OCI-LY3 (cell line): ENCODE results near the gene GAB4.
"Not testable (repeated sequence)": the region's sequence is repeated elsewhere in the genome, so short reads cannot be mapped to it uniquely, and the experiment has no call there.

Source experiments
- H2AFZ ChIP-seq: fragments of 200-600, 300-600 bp; shearing (Covaris generic); 2 replicates; pipeline ENCODE4 v1.6.0; 2014; ENCODE audit warnings: antibody characterized with exemption, low read depth, low read length
- H3K27ac ChIP-seq: fragments of 200-600, 300-600 bp; sonication (generic); 2 replicates; pipeline ENCODE4 v1.5.1; 2014; ENCODE audit warnings: mild to moderate bottlenecking, low read length, moderate library complexity, mixed read lengths
- H3K27me3 ChIP-seq: fragments of 200-600, 300-600 bp; sonication (generic); 2 replicates; pipeline ENCODE4 v1.6.1; 2014; ENCODE audit warnings: low read depth, low read length, mixed read lengths
- H3K36me3 ChIP-seq: fragments of 200-600, 300-600 bp; sonication (generic); replicated peaks from 2 replicates; pipeline ENCODE3; 2014; ENCODE audit warnings: low read depth, low read length, mixed read lengths
- H3K4me1 ChIP-seq: fragments of 300-600, 200-600 bp; sonication (generic); 2 replicates; pipeline ENCODE4 v1.6.1; 2014; ENCODE audit warnings: low read length, mixed read lengths
- H3K4me2 ChIP-seq: fragments of 200-600, 300-600 bp; sonication (generic); 2 replicates; pipeline ENCODE4 v1.6.1; 2014; ENCODE audit warnings: low read length, mixed read lengths
- H3K4me3 ChIP-seq: fragments of 300-600, 200-600 bp; sonication (generic); 2 replicates; pipeline ENCODE4 v1.5.1; 2014; ENCODE audit warnings: antibody characterized with exemption, mild to moderate bottlenecking, low read length, moderate library complexity
- H3K79me2 ChIP-seq: fragments of 300-600, 200-600 bp; shearing (Covaris generic); 2 replicates; pipeline ENCODE4 v1.6.1; 2014; ENCODE audit warnings: mild to moderate bottlenecking, low read length, mixed read lengths
- H3K9ac ChIP-seq: fragments of 300-600, 200-600 bp; shearing (Covaris generic); 2 replicates; pipeline ENCODE4 v1.6.0; 2014; ENCODE audit warnings: mild to moderate bottlenecking, low read length, moderate library complexity
- H3K9me3 ChIP-seq: fragments of 200-600, 300-600 bp; shearing (Covaris generic); 2 replicates; pipeline ENCODE4 v1.6.1; 2014; ENCODE audit warnings: low read length, mixed read lengths; ENCODE audit not compliant: insufficient read depth
- H4K20me1 ChIP-seq: fragments of 200-600, 300-600 bp; sonication (generic); 2 replicates; pipeline ENCODE4 v1.6.1; 2016; ENCODE audit warnings: low read length, mixed read lengths; ENCODE audit not compliant: insufficient read depth
- CTCF ChIP-seq: fragments of 200-600, 300-600 bp; sonication (generic); IDR thresholded peaks from 2 replicates; pipeline ENCODE4 v1.5.1; 2014; ENCODE audit warnings: antibody characterized with exemption, low read length, low read depth
- EZH2phosphoT487 ChIP-seq: fragments of 200-600 bp; shearing (Covaris generic); IDR thresholded peaks from 2 replicates; pipeline ENCODE4 v1.6.1; 2018; ENCODE audit warnings: antibody characterized with exemption, mixed run types, low read depth

The GAB4 gene

DNA sequence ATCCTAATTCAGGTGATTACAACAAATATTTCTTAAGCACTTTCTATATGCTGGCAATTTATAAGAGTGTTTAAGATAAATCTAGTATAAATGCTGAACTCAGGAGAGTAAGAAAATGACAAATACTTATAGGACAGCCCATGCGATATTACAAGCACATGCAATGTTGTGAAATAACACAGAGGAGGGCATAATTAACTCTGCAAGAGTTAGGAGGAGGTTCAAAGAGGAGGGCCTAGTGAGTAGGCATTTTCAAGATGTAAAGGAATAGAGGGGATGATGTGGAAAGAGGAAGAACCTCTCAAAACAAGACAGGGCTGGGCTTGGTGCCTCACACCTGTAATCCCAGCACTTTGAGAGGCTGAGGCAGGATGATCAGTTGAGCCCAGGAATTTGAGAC, 39.6 kb upstream of the GAB4 start:
- Histone ChIP-seq H3K27ac (no peak overlapping the region), H3K9ac (no peak overlapping the region), H4K20me1 (peaks cover 56% of the 10 kb centered on the region), H2AFZ (no peak overlapping the region), H3K79me2 (peaks cover 46% of the 10 kb centered on the region), H3K27me3 (no peaks in the 10 kb centered on the region), H3K4me2 (no peak overlapping the region), H3K4me3 (no peak overlapping the region), H3K9me3 (no peaks in the 10 kb centered on the region), H3K4me1 (peaks cover 32% of the 10 kb centered on the region), H3K36me3 (peaks cover 66% of the 10 kb centered on the region)
- TF ChIP-seq EZH2phosphoT487 (no peak), CTCF (no peak)

DNA sequence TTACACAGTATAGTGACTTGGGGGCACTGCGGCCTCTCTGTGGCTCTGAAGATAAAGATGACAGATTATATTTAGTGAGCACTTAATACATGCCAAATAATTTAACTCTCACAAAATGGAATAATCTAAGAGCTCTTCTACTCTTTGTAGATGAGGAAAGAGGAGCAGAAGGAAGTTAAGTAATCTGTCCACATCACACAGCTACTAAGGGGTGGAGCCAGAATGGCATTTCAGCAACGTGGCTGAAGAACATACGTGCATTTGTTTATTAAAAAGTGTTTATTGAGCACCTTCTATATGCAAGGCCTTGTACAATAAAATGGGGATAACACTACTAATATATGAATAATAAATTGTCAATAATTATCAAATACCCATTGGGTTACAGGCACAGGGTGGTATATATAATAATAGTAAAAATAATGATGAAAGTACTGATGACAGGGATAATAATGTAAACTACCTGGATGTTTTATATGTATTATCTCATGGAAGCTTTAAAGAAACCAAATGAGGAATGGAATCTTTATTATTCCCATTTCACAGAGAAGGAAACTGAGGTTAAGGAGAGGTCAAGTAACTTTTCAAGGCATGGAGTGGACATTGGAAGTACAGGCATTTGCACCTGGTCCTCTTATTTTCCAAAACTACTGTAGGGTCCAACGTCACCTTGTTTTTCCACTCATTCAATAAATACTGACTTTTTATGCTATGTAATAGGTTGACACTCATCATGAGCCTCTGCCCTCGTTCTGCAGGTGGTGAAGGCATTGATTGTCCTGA, 38.7 kb upstream of the GAB4 start:
- no peaks in the 10 kb centered on the region for H3K9me3 ChIP-seq
- H2AFZ ChIP-seq, result no peak overlapping the region
- no peak for TF ChIP-seq CTCF
- TF ChIP-seq EZH2phosphoT487, result no peak
- peaks cover 64% of the 10 kb centered on the region for H4K20me1 ChIP-seq
- H3K27ac ChIP-seq, result no peak overlapping the region
- peaks cover 65% of the 10 kb centered on the region for H3K36me3 ChIP-seq
- H3K4me3 ChIP-seq, result no peak overlapping the region
- H3K27me3 ChIP-seq, result no peaks in the 10 kb centered on the region
- H3K79me2 ChIP-seq, result peaks cover 55% of the 10 kb centered on the region
- H3K4me2 ChIP-seq, result no peak overlapping the region
- H3K9ac ChIP-seq, result no peak overlapping the region
- peaks cover 32% of the 10 kb centered on the region for H3K4me1 ChIP-seq

DNA sequence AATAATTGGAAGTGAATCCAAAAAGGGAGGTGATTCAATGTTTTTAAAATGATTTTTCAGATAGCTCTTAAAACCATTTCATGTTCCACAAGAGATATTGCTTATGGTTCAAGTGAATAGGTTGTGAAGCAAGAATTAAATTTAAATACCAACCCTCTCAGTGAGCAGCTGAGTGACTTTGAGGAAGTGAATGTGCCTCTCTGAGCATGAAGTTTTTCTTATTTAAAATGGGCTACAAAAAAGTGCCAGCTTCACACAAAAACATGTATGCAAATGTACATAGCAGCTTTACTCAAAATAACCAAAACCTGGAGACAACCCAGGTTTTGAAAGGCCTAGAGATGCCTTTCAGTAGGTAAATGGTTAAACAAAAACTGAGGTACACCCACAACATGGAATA, 35.5 kb upstream of the GAB4 start:
- Histone ChIP-seq H3K36me3 (peaks cover 53% of the 10 kb centered on the region), H3K79me2 (peaks cover 88% of the 10 kb centered on the region), H3K27ac (no peak overlapping the region), H3K4me2 (peak overlapping the region; percentile 25), H3K9me3 (no peaks in the 10 kb centered on the region), H4K20me1 (peaks cover 86% of the 10 kb centered on the region), H3K27me3 (no peaks in the 10 kb centered on the region), H3K4me3 (no peak overlapping the region), H3K9ac (no peak overlapping the region), H3K4me1 (peaks cover 36% of the 10 kb centered on the region), H2AFZ (no peak overlapping the region)
- TF ChIP-seq CTCF (no peak), EZH2phosphoT487 (no peak)

- peaks cover 30% of the 10 kb centered on the region for H4K20me1 ChIP-seq
- peaks cover 14% of the 10 kb centered on the region for H3K4me1 ChIP-seq
- H3K36me3 ChIP-seq, result peaks cover 15% of the 10 kb centered on the region
- peak overlapping the region; percentile 83 for H3K27ac ChIP-seq
- peak overlapping the region; percentile 39; the same call in 1 of the 2 replicates for H2AFZ ChIP-seq
- not testable (repeated sequence) for H3K27me3 ChIP-seq, H3K9me3 ChIP-seq
- peak overlapping the region; percentile 89 for H3K4me3 ChIP-seq
- peak overlapping the region; percentile 94 for H3K4me2 ChIP-seq
- H3K79me2 ChIP-seq, result peaks cover 55% of the 10 kb centered on the region
- peak overlapping the region; percentile 92 for H3K9ac ChIP-seq
These were observed 29.1 kb upstream of the GAB4 start for GRCh38 chr22:17036842-17037711.

GRCh38 chr22:17035976-17036841, 28.2 kb upstream of the GAB4 start:
- peak overlapping the region; percentile 94 for H3K4me2 ChIP-seq
- H3K4me1 ChIP-seq, result peaks cover 14% of the 10 kb centered on the region
- H3K9ac ChIP-seq, result peak overlapping the region; percentile 83
- peak overlapping the region; percentile 54; the same call in 1 of the 2 replicates for H2AFZ ChIP-seq
- peak overlapping the region; percentile 89 for H3K4me3 ChIP-seq
- peaks cover 21% of the 10 kb centered on the region for H4K20me1 ChIP-seq
- H3K79me2 ChIP-seq, result peaks cover 46% of the 10 kb centered on the region
- peaks cover 14% of the 10 kb centered on the region for H3K36me3 ChIP-seq
- H3K9me3 ChIP-seq, H3K27me3 ChIP-seq: not testable (repeated sequence)
- H3K27ac ChIP-seq, result peak overlapping the region; percentile 63
